ENCODE measurements around the gene ATAD5. TPM values are rescaled to one million over a fixed set of nuclear protein-coding genes. Genes with fewer than 3 reads are reported as not detected.

Gene ATAD5
- total and polyA plus RNA-seq, 2 of the 13 experiments (the other 11 are each of a cell fraction or from before 2014, with no cell fraction given): 1.8 to 10.7 TPM

DNA sequence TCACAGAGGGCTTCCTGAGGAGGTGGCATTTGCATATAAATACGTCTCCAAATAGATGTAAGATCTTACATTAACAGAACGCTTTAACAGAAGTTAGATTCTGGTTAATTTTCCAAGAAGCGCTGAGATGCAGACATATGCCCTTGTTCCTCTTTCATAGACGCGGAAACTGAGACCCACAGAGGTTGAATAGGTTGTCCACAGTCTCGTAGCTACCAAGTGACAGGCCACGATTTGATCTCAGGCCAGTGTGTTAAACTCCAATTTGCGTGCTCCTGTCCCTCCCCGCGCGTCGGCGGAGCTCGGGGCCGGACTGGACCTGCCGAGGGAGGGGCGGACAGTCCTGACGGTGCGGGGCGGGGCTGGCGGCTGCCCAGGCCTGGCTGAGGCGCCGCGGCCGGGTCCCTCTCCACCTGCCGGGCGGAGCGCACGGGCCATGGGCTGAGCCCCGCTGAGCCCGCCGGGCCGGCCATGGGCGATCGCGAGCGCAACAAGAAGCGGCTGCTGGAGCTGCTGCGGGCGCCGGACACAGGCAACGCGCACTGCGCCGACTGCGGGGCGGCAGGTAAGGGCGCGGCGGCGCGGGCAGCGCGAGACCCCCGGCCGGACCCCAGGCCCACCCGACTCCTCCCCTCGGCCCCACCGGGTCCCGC lies 89.9 kb downstream of the ATAD5 start, which contains the start of gene ADAP2 (continued):
- peak; percentile 33; the same call in 1 of the 2 replicates for TF ChIP-seq SALL1 (CRISPR knock-in tag; IDR thresholded peaks at IDR 0.05)
- TF ChIP-seq, protein P1, sequence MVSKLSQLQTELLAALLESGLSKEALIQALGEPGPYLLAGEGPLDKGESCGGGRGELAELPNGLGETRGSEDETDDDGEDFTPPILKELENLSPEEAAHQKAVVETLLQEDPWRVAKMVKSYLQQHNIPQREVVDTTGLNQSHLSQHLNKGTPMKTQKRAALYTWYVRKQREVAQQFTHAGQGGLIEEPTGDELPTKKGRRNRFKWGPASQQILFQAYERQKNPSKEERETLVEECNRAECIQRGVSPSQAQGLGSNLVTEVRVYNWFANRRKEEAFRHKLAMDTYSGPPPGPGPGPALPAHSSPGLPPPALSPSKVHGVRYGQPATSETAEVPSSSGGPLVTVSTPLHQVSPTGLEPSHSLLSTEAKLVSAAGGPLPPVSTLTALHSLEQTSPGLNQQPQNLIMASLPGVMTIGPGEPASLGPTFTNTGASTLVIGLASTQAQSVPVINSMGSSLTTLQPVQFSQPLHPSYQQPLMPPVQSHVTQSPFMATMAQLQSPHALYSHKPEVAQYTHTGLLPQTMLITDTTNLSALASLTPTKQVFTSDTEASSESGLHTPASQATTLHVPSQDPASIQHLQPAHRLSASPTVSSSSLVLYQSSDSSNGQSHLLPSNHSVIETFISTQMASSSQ (IDR thresholded peaks at IDR 0.05; ENCODE audit: low read depth): no peak
- TF ChIP-seq, protein P1 (CRISPR knock-in tag; IDR thresholded peaks at IDR 0.05; ENCODE audit: borderline replicate concordance): no peak
- no peak for TF ChIP-seq MLX (CRISPR knock-in tag; IDR thresholded peaks at IDR 0.05)
- peak; percentile 59 for TF ChIP-seq ZNF687 (CRISPR knock-in tag; IDR thresholded peaks at IDR 0.05)
- no peak for TF ChIP-seq ZIK1 (CRISPR knock-in tag; IDR thresholded peaks at IDR 0.05; ENCODE audit: borderline replicate concordance, low read depth)
- no peak for TF ChIP-seq ZBTB40 (IDR thresholded peaks at IDR 0.05)
- TF ChIP-seq ZBTB40 (CRISPR knock-in tag; IDR thresholded peaks at IDR 0.05): no peak

Data from HepG2 (cell line).